ENCODE data around the gene PRSS53.

PRSS53 gene

GRCh38 chr16:31077592-31078396 lies 10.9 kb downstream of the PRSS53 start:
- no peak for DNase-seq (ENCODE audit: low read depth)

GRCh38 chr16:31077024-31077423 lies 11.7 kb downstream of the PRSS53 start:
- no peak for DNase-seq (ENCODE audit: low read depth)

DNA sequence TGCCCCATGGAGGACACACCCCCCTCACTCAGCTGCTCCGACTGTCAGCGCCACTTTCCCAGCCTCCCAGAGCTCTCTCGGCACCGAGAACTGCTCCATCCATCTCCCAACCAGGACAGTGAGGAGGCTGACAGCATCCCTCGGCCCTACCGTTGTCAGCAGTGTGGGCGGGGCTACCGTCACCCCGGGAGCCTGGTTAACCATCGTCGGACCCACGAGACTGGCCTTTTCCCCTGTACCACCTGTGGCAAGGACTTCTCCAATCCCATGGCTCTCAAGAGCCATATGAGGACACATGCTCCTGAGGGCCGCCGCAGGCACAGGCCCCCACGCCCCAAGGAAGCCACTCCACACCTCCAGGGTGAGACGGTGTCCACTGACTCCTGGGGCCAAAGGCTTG lies 12.4 kb downstream of the PRSS53 start:
- no peak for DNase-seq (ENCODE audit: low read depth)

DNA sequence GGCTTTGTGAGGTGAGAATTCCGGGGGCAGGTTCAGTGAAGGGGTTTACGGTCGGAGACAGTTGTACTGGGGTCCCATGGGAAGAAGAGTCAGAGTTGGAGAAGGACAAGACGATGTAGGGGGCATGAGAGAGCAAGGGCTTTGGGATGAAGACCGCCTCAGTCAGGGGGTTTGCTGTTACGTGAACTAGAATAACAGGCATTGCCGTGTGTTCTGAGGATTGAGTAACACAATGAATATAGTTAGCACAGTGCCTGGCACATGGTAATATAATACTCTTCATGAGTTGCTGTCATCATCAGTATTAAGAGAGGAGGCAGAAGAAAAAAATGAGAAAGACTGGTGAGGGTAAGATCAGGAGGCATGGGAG lies 13.9 kb downstream of the PRSS53 start:
- DNase-seq (ENCODE audit: low read depth) = no peak

- DNase-seq (ENCODE audit: low read depth) = peak; percentile 97
These were observed 14.6 kb downstream of the PRSS53 start, which contains the start of the genes ZNF646 and ZNF668 for GRCh38 chr16:31073970-31074813. Gene ZNF646 (plus strand): TSS chr16:31074422. CDS start chr16:31076325, 1,903 bp downstream. Gene ZNF668 (minus strand): TSS chr16:31074240. CDS start chr16:31064459, 9,781 bp downstream.

DNA sequence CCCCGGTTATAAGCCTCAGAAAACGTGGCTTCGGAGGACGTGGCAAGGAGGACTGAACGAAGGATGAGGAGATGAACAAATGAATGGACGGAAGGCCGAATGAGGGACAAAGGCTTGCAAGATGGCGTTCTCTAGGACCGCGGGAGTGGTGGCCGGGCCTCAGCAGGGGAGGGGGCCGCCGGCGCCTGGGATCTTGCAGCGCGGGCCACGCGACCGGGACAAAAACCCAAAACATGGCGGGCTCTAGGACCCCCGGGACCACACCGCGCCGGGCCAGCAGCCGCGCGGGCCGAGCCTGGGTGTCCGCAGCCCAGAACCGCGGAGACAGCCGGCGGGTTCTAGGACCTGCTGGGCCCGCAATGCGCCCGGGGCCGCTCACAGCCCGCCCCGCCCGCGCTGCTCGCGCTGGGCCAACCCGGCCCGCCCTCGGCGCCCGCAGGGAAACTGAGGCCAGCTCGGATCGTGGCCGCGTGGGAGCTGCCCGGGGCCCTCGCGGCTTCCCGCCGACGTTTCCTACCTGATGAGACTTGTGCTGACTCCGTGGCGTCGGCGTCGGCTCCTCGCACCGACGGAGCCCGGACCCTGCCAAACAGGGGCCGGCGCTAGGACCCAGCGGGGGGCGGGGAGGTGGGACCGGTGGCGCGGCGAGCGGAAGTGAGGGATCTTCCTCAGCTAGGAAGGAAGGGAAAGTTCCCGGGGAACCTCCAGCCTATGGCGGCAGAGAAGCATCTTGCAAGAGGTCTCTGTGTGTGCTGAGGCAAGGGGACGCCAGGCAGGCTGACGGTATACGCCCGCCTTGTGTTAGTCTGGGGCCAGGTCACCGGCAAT lies 15.4 kb downstream of the PRSS53 start:
- DNase-seq (ENCODE audit: low read depth) = peak; percentile 78

DNA sequence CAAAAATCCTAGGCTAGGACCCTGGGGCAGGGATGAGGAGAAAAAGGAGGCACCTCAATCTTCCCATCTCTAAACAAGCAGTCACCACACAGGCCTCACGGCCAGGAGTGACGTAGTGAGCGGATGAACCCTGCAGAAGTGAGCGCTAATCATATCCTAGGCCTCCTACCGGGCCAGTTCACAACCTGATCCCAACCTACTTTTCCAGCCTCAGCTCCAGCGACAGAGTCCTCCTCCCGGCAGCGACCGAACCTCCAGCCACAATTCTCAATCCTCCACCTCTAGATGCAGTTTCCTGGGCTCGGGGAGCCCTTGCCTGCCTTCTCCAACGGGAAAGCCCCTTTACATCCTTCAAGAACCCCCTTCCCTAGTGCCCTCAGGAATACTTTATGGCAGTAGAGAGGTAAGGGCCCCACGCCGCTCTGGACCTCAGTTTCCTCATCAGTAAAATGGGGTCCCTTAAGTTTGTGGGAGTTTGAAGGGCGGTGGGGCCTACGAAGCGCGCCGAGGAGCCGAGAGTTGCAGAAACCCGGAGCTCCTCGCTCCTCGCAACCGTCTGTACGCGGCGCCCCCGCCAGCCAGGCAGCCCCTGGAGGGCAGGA lies 16.1 kb downstream of the PRSS53 start:
- no peak for DNase-seq (ENCODE audit: low read depth)

GRCh38 chr16:31071861-31072260 lies 16.9 kb downstream of the PRSS53 start:
- DNase-seq (ENCODE audit: low read depth) = no peak

DNA sequence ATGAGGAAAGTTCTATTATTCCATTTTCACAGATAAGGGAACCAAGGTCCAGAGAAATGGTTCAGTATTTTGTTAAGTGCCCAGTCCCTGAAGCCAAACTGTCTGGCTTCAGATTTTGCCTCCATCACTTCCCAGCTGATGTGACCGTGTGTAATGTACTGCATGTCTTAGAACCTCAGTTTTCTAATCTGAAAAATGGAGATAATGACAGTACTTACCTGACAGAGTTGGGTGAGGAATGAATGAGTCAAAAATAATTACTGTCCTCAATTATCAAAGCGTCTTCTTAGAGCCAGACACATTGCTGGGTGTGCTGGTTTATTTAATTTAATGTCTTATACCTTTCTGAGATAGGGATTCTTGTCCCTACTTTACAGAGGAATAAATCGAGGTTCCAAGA lies 21.4 kb downstream of the PRSS53 start:
- DNase-seq (ENCODE audit: low read depth) = no peak

DNA sequence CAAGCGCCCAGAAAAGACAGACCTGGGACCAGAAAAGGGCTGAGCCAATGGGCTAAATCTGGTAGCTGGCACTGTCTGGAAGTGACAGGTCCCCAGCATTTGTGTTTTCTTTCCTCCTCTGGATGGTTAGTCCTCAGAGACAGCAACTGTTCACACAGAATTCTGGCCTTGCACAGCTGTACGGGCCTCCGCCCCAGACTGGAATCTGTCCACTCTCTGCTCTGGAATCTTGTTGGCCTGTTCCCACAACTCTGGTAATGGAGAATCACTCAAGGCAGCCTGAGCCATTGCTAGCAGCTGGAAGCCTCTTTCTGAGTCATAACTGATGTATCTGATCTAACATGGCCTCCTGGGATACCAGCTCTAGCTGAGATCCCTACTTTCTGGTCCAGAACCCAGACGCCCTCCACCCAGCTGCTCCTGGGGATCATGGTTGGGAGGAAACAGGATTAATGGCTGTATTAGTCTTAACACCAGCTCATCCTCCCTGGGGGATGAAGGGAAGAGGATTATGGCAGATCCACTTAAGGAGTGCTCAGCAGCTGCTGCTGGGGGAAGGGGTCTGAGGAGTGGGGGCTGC lies 23.8 kb downstream of the PRSS53 start:
- no peak for DNase-seq (ENCODE audit: low read depth)

- DNase-seq (ENCODE audit: low read depth) = no peak
These were observed 24.7 kb downstream of the PRSS53 start for GRCh38 chr16:31063843-31064611.

DNA sequence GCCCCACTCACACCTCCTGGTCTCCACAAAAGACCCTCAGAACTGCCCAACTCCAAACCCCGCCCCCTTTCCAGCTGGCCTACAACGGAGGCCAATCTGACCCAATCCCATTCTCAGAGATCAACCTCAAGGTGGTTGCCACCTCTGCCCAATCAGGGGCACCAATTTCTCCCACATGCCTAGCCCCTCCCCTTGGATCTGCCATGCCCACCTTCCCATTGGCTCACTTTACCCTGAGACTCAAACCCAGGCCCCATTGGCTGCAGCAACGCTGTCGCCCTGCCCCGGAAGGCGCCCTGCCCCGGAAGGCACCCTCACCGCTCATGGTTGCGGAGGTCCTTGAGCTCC lies 25.3 kb downstream of the PRSS53 start:
- no peak for DNase-seq (ENCODE audit: low read depth)

GRCh38 chr16:31061813-31062440 lies 26.8 kb downstream of the PRSS53 start:
- DNase-seq (ENCODE audit: low read depth) = no peak

DNA sequence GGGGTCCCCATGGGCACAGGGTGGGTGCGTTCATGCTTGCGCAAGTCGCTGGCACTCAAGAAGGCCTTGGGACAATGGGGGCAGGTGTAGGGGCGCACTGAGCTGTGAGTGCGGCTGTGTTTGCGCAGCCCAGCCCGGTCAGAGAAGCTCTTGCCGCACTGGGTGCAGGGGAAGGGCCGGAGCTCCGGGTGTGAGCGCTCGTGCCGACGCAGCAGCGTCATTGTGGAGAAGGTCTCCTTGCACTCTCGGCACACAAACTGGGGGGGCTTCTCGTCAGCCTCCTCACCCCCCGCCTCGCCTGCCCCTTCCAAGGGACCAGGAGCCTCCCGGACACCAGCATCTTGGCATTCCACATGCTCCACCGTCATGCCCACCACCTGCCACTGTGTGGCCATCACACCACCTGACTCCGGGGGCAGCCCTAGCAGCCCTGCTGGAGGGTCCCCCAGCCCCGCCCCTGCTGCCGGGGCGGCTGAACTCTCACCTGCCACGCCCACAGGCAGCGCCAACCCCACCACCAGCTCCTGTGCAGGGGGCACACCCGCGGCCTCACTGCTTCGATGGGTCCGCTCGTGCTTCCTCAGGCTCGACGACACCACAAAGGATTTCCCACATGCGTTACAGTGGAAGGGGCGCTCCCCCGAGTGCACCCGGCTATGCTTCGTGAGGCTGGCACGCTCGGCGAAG lies 27.5 kb downstream of the PRSS53 start:
- DNase-seq (ENCODE audit: low read depth) = no peak

GRCh38 chr16:31055613-31056012 lies 33.1 kb downstream of the PRSS53 start:
- DNase-seq (ENCODE audit: low read depth) = no peak

GRCh38 chr16:31052114-31052513 lies 36.6 kb downstream of the PRSS53 start:
- DNase-seq (ENCODE audit: low read depth) = no peak

DNA sequence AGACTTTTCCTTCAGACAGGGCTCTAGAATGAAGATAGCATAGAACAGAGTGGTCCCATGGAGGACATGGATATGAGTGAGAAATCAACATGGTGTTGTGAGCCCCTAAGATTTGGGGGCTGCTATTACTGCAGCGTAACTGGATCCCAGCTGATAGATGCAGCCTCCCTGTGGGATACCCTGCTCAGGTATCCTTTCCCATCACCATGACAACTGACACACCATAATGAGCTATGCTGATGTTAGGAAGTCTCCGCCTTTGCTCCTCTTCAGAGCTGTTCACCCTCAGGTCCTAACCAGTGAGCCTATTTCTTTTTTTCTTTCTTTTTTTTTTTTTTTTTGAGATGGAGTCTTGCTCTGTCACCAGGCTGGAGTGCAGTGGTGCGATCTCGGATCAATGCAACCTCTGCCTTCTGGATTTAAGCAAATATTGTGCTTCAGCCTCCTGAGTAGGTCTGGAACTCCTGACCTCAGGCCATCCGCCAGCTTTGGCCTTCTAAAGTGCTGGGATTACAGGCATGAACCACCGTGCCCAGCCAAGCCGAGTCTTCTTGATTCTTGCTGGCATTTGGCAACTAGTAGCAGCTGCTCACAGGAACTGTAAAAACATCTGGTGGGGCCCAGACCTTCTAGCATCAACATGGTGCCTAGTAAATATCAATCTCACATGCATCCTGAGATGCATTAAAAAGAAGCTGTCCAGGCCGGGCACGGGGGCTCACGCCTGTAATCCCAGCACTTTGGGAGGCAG lies 38.3 kb downstream of the PRSS53 start:
- DNase-seq (ENCODE audit: low read depth) = no peak

- DNase-seq (ENCODE audit: low read depth) = no peak
These were observed 44.8 kb downstream of the PRSS53 start for GRCh38 chr16:31043898-31044481.

DNA sequence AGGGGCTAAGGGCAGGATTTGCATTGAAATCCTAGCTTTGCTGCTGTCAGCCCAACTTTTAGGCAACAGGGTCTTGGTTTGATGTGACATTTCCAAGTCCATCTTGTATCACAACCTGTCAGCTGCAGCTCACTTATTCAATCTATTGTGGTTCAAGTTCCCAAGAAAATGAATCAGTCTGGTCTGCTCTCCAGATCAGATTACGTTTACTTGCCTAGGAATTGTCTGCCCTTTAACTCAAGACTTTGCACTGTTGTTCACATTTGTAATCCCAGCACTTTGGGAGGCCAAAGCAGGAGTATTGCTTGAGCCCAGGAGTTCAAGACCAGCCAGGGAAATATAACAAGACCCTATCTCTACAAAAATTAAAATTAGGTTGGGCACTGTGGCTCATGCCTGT lies 45.4 kb downstream of the PRSS53 start:
- DNase-seq (ENCODE audit: low read depth) = no peak

Data from activated gamma-delta T cell treated with anti-CD3 and anti-CD28 coated beads, Interleukin-2, amount 50 U/mL, for 16 hours (primary cell).